UCSD-AML1 (cell line): ENCODE results near the gene TIMP3.
"Not testable (repeated sequence)": the region's sequence is repeated elsewhere in the genome, so short reads cannot be mapped to it uniquely, and the experiment has no call there.

ENCODE experiments used
- DNase-seq: peaks from one replicate; lab custom pipeline; 2025; ENCODE audit not compliant: unreplicated experiment; lab: John Stamatoyannopoulos, UW

Gene TIMP3

DNA sequence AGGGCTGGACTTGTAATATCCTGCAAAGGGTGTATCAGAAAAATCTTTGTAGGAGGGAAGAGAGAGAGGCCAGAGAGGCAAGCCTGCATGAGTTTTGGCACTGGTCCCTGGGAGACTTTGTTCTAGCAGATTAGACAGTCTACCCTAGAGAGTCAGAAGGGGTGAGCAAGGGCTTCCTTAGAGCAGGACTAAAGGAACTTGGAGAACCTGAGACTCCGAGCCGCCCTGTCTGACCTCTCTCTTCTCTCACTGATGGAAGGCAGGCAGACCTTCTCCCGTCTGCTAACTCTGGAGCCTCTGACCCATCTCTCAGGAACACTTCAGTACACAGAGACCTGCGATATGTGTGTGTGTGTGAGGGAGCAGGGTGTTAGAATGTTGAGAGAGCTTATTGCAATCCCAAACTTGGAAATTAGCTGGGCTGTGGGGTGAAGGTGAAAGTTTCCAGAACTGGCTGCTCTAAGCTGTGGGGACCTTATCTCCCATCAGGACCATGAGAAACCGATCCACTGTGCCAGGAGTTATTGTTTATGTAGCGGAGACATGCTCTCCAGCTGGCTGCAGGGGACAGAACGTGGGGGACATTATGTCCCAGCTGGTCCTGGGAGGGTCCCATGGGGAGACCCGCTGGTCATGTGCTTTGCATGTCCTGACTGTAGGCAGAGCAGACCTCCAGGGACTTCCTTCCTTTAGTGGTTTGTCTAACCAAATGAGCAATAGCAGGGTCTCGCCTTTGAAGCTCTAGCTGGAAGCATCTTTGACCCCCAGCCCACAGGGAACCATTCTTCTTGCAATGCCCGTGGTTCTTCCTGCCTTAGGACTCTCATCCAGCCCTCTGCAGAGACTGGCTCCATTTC lies 51.1 kb downstream of the TIMP3 start:
- no peak for DNase-seq

DNA sequence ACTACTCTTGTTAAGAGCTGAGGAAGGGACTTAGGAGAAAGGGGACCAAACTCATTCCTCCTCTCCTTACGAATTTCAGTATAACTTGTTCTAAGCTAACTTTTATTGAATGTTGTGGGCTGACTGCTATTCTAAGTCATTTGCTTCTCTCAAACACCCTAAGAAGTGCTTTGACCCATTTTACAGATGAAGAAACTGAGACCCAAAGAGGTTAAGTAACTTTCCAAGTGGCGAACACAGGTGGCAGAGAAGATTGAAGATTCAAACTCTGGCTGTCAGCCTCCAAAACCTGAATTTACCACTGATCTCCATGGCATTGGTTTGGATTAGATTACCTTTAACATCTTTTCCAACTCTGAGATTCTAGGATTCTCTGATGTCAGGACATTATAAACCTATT lies 52.2 kb downstream of the TIMP3 start:
- DNase-seq = no peak

DNA sequence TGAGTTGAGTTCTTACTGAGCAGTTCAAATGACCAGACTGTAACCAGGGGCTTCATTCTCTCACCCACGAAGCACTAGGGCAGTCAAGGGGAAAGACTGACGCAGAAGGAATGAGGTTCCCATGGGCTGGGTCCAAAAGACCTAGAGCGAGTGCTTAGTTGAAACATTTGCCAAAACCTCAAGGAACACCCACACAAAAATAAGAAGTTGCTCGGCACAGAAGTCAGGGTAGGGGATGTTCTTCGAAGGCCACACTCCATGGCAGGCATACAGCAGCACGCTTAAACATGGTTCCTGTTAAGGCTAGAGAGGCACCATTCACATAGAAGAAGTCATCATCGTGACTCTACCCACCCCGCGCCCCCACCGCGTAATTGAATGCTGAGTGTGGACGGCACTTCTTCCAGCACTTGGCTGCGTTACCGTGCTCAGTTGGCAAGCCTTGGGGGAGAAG lies 52.9 kb downstream of the TIMP3 start:
- no peak for DNase-seq

DNA sequence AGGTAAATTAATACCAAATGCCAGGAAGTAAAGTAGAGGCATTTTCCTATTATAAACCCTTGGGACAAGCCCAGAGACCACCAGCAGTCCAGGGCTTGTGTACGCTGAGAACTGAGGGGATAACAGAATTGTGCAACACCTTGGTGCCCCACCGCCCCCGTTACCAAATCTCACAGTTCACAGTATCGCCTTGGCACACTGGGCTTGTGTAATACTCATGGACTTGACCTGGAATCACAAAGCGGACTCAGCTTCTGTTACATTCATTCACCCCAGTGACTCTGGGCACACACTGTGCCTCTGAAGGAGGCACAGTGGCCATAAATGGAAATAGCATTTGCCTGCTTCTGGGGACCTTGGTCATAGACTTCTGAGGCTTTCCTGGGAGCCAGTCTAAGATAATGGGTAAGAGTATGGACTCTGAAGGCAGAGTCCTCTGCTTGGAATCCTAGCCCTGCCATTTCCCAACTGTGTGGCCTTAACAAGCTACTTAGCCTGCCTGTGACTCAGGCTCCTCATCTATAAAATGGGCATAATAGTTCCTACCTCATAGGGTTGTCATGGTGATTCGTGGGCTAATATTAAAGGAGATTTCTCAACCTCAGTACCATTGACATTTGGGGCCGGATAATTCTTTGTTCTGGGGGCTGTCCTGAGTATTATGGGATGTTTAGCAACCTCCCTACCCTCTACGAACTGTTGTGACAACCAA lies 53.7 kb downstream of the TIMP3 start:
- DNase-seq = no peak

DNA sequence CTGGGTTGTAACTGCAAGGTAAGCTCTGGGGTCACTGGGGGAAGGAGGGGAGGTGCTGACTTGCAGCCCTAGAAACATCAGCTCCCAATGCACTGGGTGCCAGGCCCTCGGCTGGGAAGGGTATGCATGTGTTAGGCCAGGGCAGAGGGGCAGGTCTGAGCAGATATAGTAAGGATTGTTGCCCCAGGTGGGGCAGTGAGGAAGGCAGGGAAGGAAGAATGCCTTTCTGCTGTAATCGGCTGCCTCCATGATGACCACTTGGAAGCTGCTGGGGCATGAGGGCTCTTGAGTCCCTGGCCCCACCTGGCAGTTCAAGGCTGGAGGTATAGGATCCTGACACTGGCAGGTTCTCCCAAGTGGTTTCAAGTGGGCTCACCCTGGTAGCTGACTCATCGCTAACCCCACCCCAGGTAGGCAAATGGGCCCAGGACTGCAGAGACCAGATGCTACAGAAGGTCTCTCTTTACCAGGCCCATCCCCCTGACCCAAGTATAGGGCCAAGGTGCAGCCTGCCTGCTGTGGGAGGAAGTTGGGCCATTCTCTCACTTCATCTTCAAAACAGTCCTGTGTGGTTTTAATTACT lies 56.7 kb downstream of the TIMP3 start:
- no peak for DNase-seq

DNA sequence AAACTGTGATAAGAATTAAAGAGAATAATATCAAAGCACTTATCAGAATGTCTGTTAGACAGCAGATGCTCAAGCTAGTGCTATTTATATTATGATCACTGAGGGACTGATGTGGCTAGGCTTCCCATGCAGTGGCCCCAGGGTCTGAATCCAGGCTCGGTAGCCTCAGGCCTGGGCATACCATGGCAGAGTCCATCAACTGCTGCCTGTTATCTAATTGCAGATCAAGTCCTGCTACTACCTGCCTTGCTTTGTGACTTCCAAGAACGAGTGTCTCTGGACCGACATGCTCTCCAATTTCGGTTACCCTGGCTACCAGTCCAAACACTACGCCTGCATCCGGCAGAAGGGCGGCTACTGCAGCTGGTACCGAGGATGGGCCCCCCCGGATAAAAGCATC lies 57.5 kb downstream of the TIMP3 start:
- DNase-seq = no peak

DNA sequence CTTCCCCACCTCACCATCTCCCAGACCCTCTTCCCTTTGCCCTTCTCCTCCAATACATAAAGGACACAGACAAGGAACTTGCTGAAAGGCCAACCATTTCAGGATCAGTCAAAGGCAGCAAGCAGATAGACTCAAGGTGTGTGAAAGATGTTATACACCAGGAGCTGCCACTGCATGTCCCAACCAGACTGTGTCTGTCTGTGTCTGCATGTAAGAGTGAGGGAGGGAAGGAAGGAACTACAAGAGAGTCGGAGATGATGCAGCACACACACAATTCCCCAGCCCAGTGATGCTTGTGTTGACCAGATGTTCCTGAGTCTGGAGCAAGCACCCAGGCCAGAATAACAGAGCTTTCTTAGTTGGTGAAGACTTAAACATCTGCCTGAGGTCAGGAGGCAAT lies 58.2 kb downstream of the TIMP3 start:
- DNase-seq = no peak

DNA sequence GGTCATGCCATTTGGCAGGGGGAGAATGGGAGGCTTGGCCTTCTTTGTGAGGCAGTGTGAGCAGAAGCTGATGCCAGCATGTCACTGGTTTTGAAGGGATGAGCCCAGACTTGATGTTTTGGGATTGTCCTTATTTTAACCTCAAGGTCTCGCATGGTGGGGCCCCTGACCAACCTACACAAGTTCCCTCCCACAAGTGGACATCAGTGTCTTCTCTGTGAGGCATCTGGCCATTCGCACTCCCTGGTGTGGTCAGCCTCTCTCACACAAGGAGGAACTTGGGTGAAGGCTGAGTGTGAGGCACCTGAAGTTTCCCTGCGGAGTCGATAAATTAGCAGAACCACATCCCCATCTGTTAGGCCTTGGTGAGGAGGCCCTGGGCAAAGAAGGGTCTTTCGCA lies 59.8 kb downstream of the TIMP3 start:
- no peak for DNase-seq

DNA sequence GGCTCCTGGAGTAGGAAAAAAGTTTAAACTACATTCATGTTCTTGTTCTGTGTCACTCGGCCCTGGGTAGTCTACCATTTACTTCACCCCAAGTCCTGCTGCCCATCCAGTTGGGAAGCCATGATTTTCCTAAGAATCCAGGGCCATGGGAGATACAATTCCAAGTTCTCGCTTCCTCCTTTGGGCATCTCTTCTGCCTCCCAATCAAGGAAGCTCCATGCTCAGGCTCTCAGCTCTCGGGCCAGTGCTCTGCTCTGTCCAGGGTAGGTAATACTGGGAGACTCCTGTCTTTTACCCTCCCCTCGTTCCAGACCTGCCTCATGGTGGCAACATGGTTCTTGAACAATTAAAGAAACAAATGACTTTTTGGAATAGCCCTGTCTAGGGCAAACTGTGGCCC lies 60.6 kb downstream of the TIMP3 start:
- no peak for DNase-seq

DNA sequence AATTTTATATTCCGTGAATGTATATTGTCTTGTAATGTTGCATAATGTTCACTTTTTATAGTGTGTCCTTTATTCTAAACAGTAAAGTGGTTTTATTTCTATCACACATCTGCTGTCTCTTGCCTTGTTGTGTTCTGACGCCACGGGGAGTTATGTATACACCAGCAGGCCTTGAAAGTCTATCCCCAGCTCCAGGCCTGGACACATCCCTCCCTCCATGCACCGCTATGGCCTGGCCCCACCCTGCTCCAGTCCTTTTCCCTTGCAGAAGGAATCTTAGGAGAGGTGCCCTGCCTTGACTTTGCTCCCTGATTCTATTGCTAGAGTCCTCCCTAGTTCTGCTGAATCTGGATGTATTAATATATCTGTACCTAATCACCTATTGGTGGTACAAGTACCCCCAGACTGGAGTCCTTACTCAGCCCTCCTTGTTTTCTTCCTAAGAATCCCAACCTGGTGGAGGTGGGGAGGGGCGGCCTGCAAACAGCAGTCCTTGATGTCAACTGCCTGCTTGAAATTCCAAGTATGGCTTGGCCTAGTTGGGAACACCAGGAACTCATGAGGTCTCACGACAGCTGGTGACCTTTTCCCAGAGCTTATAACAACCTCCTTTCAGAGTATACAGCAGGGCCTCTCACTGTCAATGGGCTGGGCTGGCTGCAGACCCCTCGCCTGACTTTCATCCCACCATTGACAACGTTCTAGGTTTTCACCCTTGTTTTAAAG lies 61.6 kb downstream of the TIMP3 start:
- DNase-seq = peak; percentile 61

DNA sequence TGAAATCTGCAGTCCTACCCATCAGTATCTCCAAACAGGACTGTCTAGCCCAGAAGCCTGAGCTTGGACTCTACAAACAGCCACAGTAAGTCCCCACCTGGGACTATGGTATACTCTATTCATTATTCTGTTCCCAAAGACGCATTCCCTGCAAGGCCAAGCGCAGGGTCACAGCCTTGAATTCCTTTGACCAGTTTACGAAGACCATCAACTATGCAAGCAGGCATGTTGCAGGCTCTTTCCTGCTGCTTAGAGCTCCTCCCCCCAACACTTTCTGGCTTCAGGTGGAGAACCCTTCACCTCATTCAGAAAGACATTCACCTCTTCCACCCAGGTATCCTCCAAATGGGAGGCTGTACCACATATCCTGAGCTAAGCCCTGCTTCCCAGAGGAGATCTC lies 62.5 kb downstream of the TIMP3 start:
- no peak for DNase-seq

DNA sequence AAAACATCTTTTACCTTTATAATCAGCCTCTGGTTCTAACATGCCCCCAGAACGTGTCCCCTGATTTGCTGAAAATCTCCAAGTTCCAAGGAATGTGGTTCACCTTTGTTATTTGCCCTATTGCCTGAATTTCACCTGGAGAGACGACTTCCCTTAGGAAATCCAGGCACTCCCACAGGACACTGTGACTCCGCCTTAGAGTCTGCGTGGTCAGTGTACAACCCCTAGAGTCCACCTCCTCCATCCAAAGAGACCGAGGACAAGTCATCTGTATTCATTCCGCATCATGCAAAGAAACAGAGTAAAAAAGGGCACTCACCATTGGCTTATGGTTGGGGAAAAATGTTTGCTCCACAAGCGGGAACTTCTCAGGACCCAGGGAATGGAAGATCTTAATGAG lies 63.1 kb downstream of the TIMP3 start:
- DNase-seq = no peak

DNA sequence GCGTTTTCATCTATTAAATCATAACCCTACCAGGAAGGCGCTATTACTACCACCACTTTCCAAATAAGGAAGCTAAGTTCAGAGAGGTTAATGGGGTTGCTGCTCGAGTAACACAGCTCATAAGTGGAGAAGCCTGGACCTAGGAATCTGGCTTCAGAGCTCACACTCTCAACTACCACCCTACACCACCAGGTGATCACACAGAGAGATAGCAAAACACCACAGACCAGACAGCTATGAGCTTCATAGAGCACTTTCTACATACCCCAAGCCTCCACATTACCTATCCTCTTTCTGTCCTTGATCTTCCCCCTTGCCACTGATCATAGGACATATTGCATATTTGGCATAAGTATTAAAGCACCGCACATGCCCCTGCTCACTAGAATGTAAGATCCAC lies 65.4 kb downstream of the TIMP3 start:
- no peak for DNase-seq

DNA sequence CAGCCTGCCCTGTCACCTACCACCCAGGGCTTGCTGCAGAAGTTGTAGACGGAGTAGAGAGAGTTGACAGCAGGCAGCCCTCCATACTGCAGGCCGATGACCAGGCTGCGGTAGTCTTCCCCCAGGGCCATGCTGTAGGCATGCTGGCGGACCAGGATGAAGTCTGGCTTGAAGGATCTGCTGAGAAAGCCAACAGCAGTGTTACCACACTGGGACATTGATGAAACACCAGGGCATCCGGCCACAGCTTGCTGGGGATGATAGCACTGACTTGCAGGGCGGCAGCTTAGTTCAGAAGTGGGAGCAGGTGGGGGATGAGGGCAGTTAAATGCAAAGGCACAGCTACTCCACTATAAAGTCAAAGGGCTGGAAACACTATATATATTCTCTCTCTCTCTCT lies 67.4 kb downstream of the TIMP3 start:
- no peak for DNase-seq

DNA sequence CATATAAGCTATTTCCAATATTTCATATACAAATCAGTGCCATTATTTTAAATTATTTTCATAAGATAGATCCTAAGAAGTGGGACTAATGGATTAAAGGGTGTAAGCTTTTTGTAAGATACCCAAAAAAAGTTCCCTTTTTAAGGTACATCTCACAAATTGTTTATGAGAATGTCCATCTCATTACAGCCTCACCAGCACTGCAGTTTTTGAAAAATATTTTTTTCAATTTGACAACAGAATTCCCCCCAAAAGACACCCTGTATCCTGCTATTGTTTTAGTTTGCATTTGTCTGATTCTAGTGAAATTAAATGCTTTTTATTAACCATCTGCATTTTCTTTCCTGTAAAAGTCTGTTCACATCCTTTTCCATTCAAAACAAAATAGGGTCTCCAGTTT lies 69.0 kb downstream of the TIMP3 start:
- no peak for DNase-seq

DNA sequence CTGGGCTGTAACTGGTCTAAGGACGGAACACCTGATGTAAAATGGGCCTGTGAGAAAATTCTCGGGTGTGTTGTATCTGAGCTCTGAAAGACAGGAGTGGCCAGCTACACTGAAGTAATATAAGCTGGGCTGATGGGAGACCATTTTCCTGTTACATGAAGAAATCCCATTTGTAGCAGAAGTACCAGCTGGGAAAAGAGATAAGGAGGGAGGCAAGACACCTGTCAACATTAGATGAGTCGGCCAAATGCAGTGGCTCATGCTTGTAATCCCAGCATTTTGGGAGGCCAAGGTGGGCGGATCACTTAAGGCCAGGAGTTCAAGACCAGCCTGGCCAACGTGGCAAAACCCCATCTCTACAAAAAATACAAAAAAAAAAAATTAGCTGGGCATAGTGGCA lies 72.1 kb downstream of the TIMP3 start:
- DNase-seq = not testable (repeated sequence)

DNA sequence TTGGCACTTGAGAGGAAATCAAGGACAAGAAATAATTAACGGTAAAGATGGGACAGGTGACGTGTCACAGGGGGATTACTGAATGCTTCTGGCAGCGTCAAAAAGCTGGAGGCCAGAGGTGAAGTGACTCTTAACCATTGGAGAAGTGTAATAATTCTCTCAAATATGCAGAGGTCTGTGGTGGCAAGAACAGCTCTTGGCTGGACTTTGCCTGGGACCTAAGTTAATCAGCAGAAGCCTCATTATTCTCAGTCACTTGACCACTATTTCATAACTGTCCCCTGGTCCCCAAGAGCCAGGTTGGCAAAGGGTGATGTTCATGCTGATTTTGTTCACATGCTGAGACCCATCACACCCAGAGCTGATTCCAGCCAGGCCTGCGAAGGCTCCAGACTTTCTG lies 72.9 kb downstream of the TIMP3 start:
- no peak for DNase-seq

DNA sequence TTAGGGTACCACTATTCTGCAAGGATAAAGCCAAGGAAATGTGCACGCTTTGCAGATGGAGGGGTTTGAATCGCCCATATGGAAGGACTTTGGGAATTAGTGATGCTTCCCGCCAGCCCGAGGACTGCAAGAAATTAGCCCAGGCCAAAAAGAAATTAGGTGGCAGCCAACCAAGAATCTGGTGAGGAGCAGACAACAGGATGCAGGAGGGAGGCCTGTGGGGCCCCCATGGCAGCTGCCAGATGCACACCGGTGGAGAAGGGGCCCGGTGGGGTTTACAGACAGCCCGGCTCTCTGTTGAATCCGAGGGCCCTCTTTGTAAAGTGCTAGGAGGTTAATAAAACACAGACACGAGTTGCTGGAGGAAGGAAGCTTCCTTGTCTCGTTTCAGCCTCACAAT lies 73.5 kb downstream of the TIMP3 start:
- no peak for DNase-seq

DNA sequence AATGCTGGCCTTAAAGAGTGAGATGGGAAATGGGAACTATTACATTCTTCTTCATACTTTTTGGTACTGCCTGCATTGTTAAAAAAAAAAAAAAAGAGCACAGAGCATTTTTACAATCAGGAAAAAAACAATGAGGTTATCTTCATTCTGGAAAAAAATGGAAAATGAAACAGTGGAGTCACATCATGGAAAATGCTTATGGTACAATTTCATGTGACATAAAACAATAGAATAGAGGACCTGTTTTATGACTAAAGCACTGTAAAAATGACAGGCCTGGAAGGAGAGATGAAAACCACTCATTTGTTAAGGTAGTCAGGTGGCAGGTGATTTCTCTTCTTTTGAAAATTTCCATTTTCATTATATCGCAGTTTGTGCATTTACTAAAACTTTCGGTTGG lies 75.0 kb downstream of the TIMP3 start:
- DNase-seq = no peak

DNA sequence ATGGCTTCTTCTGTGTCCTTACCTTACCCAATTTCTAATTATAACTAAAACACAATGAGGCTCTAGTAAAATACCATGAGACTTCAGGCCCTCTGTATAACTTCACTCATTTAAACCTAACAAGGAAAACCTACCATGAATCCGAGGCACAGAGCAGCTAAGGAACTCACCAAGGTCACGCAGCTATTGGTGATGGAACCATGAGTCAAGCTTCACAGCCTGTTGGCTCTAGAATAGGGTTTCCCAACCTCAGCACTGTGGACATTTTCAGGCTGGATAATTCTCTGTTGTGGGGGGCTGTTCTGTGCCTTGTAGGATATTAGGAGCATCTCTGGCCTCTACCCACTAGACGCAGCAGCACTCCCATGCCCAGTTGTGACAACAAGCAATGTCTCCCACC lies 75.7 kb downstream of the TIMP3 start:
- DNase-seq = no peak

DNA sequence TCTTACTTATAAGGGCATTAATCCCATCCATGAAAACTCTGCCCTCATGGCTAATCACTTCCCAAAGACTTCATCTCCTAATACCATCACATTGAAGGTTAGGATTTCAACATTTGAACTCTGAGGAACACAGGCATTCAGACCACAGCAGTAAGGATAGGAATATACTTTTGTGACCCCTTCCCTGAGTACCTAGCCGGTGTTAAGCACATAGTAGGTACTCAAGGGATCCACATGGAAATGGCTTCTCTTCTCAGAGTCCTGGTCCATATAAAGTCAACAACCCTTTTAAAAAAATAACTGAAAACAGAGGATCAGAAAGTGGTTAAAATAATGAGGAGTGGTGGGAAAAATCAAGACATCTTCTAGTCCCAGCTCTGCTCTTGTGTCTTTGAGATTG lies 78.0 kb downstream of the TIMP3 start:
- DNase-seq = no peak

DNA sequence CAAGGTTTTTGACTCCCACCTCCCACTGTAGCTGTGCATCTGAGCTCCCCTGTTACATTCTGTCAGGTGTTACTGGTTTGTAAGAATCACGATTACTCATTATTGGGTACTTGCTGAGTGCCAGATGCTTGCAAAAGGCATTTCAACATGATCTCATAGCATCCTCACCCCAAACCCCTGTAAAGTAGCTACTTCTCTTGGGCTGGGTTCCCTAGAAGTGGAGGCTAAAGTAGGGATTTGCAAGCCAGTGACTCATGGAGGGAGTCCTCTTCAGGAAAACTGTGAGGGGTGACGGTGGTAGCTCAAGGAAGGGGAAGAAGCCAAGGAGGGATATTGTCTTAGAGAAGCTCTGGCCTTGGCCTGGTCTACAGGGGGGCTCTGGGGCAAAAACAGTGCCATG lies 78.6 kb downstream of the TIMP3 start:
- DNase-seq = no peak
